ENCODE measurements around the gene ELL2.
"Not testable (repeated sequence)": the region's sequence is repeated elsewhere in the genome, so short reads cannot be mapped to it uniquely, and the experiment has no call there.

The ELL2 gene

DNA sequence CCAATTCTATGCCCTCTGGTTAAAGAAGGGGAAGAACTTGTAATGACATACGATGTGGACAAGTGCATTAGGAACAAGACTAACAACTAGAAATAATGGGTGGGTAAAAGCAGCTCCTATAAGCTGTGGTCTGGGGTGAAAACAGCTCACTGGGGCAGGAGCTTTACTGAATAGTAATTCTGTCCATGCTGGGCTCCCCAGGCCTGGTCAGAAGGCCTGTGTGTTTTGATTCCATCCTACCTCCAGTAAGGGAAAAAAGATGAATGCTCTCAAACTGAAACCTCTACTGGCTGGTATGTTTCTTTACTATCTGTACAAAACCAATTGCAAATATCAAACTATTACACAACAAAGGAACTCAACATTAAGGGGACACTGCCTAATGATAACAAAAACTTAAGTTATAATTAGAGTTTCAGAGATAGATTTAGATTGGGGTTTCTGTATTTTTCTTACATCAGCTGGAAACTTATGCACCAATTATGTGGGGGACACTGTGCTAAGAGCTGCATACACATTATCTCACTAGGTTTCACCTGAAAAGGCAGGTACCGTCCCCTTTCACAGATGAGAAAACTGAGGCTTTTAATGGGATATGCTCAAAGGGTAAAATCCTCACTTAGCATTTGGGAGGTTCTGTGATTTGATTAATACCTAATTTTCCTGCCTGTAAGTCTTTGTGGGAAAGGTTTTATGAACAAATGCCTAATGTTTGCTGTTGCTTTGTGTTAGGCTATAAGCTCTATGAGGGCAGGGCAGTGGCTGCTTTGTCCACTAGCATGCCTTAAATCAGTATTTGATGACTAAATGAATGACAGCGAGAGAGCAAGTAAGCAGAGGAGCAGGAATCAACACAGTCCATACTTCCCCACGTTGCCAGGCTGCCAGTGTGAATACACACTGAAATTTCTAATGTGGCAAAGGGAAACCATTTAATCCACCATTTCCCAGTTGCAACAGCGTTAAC is 53.6 kb downstream of the ELL2 start:
- DNase-seq (ENCODE audit: low spot score), result no peak

DNA sequence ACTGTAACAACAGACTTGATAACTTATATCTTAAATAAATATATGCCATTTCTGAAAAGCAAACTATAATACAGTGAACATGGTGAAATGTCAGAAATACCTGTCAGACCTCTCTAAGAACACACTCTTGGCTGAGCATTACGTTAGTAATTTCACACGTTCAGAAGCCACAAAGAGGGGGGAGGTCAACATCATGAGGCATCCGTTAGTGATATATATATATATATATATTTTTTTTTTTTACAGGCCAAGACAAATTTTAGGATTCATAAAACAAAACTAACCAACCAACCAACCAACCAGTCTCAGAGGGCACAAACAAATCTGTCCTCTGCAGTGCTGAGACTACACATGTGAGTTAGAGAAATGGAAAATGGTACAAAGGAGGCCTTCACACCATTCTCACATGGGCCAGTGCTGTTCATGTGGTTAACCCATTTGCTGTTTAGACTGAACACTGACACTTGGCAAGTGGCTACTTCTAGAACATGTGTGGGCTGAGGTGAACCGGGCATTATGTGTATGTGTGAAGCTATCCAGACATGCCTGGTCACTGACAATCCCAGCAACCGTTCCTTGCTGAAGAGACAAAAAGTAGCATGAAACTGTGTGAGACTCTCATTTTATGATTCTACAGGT is 54.5 kb downstream of the ELL2 start:
- DNase-seq (ENCODE audit: low spot score), result no peak

DNA sequence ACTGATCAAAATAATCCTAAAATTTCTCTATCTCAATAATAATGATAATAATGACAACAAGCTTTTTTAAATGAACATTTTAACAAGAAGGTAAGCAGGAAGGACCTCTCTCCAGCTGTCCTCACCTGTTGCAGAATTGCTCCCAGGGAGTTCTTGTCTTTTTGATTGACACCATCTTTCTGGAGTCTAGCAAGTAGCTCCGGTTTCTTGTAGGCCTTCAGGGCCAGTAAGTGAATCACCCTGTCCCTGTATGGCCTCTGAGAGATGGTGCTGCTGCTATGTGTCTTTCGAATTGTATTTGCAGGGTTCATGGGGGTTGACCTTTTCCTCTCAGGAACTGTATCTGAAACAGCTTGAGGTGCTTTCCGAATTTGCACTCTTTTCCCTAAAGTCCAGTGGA is 55.3 kb downstream of the ELL2 start:
- not testable (repeated sequence) for DNase-seq (ENCODE audit: low spot score)

DNA sequence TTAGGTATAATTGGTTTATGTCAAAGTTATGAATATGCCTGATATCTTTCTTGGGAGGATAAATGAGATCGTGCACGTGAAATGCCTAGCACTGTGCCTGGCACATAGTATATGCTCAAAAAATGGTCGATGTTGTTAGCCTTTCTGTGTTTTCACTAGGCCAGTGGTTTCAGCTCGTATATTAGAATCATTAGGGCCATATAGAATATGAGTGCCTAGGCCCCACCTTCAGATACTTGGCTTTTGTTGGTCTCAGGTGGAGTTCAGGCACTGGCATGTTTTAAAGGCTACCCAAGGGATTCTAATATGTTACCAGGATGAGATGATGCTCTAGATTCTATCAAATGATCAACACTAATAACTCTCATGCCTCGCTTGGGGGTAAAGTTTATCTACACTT is 56.8 kb downstream of the ELL2 start:
- no peak for DNase-seq (ENCODE audit: low spot score)

DNA sequence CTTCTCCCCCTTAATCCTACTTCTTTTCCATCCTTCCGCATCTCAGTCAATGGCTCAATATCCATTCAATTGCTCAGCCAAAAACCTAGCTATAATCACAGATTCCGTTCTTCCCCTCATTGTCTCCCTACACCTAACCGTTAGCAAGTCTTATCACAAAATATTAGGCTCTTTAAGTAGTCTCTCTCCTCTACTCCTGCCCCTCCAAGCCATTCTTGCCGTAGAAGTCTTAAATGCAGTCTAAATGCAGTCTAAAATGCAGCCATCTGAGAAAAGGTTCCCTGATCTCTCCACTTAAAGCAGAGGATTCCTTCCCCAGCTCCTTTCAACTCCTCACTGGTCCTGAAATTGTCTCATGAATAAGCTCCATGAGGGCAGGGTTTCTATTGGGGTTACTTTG is 57.8 kb downstream of the ELL2 start:
- DNase-seq (ENCODE audit: low spot score), result no peak

DNA sequence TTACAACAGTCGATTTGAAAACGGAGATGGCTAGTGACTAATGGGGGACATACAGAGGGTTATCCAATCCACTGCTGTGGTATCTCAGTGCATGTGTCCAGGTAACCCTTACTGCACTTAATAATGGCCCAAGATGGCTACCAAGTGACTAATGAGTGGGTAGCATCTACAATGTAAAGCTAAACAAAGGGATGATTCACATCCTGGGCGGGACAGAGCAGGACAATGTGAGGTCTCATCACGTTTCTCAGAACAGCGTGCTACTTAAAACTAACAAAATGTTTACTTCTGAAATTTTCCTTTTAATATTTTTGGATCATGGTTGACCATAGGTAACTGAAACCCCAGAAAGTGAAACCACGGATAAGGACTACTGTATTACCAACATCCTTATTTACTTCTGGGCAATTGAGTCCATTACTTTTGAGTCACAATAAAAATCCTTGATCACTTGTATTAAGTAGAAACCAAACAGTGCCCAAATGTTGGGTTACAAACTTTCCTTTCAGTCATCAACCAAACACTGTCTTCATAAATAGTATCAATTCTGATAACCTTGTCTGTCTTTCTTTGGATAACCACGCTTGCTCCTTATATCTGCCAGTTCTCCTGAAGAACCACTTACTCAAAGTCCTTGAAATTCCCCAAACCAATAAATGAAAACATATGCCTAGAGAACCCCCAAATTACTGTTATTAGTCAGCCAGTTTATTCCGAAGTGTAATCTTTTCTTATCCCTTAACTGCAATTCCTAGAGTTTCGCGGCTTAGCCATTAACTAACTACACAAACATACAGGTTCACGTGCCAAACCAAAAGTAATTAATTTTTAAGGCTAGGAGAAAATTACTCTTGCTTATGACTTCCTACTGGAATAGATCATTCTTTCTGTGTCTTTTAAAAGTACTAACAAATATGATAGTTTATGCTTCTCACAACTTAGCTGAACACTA is 59.7 kb downstream of the ELL2 start:
- DNase-seq (ENCODE audit: low spot score), result no peak

DNA sequence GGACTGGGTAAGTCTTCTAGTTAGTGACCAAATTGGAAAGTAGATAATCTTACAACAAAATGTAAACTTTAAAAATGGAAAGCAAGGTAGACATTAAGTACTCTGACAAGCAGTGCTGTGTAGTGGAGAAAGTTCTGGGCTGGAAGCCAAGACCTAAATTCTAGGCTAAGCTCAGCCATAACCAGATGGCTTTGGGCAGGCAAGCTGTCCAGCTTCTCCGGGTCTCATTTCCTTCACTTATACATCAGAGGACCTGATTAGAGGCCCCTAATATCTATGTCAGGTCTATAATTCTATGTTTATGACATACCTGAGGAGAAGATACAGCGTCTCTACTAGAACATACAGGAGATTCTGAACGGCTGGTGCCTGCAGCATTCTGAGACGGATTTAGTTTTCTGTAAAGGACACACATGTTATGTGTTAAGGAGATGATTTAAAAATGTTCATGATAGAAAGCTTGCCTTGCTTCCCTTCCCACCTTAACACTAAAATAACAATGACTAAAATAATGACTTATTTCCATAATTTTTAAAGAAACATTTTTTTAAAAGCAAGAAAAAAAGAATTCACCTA is 61.2 kb downstream of the ELL2 start:
- peak; percentile 95 for DNase-seq (ENCODE audit: low spot score)

DNA sequence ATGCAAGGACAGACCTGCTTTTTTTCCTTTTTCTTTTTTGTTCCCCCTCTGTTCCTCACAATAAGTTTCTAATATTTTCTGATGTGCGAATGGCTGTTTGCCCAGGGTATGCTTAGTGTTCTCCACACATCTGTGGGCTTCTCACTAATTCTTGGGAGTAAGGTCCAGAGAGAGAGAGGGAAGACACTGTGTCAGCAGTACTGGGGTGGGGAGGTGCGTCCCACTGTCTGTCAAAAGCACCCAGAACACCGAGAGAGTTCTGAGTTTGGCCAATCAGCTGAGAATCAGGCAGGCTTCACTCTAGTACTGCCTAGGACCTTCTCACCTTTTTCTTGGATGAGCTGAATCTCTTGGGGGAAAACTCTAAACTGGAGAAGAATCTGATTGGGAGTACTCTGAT is 61.8 kb downstream of the ELL2 start:
- DNase-seq (ENCODE audit: low spot score), result no peak

DNA sequence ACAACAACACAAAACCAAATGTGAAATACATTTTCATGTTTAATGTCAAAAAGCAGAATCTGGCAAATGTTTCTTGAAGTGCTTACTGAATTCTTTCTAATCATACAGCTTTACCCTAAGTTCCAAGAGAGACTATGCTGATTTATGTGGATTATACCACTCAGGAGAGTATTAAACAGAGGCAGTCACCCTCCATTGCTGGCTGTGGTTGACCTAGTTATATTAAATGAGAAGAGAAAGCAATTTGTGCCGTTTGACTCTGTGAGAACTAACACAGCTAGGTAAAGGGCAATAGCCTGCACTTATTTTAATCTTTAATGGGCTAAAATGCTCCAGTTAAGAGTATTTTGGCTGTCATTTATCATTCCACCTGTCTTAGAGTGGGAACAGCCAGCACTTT is 62.6 kb downstream of the ELL2 start:
- peak; percentile 33 for DNase-seq (ENCODE audit: low spot score)

DNA sequence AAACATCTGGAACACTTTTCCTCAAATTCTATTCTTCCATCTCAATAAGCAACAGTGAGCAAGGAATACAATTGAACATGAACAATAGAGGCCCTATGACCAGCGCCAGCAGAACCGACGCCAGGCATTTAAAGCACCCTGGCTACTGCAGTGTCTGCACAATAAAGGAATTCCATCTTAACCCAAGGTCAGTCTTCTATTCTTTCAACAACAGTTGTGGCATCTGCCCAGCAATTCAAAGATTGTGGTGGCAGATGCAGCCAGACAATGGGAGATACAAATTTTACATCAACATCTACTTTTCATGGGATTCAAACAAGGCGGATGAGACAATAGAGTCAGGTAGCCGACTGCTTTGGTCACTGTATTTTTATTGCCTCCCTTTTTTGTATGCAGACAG is 65.9 kb downstream of the ELL2 start:
- DNase-seq (ENCODE audit: low spot score), result no peak

DNA sequence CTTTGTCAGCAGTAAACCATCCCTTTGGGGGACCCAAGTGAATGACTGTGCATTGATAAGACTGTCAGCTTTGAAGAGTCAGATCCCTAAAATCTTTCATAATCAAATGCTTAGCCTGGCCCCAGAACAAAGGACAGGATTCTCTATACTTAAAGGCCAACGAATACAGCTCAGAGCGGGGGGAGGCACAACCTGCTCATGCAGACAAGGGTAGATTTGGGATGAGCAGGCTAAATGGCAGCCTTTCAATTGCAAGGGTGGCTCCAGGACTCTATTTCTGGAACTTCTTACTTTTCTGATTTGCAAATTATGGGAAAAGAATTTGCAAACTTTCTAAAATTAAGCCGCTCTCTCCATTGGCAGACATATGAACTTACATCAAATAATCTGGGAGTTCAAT is 66.4 kb downstream of the ELL2 start:
- no peak for DNase-seq (ENCODE audit: low spot score)

DNA sequence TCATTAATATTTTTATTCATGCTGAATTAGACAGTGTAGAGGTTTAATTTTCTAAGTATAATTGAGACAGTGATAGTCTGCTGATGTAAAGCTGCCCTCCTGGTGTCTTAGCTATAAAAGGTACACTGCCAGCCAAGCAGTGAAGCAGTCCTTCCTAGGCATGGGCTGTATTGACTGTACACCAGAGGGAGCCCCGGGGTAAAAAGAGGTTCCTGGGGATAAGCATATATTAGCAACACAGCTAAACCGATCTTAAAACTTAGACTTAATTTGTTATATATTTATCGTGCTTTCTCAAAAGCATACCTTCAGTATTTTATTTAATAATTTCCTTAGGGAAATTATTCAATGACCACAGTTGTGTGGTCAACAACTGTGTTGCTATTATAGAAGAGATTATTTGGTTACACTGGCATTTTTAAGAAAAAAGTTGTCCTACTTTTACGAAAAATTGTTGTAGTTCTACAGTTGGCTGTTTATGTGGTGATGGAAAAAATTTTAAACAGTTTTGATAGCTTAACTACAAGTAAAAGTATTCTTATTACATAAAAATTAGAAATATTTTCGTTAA is 68.8 kb downstream of the ELL2 start:
- no peak for DNase-seq (ENCODE audit: low spot score)

DNA sequence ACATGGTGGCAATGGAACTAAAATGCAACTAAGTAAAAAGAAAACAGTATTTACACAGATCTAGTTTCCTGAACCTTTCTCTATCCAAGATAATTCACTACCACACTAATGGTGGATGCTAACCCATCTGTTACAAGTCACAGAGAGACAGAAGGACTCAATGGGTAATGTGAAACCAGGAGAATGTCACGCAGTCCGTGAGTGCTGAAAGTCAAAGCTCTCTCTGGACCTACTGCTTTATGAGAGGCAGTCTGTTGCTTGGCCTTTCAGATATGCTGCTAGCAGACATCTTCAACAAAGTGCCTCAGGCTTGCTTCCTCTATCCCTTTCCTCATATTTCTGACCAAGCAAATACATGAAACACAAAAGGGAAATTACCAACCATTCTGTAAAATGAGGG is 70.2 kb downstream of the ELL2 start:
- no peak for DNase-seq (ENCODE audit: low spot score)

DNA sequence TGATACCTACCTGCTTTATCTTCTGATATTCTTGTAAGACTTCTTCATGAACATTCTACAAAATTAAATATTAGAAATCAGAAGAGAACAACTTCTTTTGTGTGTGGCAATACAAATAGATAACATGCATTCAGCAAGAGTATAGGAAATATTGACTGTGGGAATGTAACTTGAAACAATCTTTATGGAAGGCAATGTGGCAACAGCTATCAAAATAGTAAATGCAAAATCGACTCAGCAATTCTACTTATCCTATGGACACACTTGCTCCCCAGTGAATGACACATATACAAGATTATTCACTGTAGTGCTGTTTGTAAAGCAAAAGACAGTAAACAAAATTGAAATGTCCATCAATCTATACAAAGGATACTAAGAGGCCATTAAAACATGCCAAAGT is 72.6 kb downstream of the ELL2 start:
- no peak for DNase-seq (ENCODE audit: low spot score)

DNA sequence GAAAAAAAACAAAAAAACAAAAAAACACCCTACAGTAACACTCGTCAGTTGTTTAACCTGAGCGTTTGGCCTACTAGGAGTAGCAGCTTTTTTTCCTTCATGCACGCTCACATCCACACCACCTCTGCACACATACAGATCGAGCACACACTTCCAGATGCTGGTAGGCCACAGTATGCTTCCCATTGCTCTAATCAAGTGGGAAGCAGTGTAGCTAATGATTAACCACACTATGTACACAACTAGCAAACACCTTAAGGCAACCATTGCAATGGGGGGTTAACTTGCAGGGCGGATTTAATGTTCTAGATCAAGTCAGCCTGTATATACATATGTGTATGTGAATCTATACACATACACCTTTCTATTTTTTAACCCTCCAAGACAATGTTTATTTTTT is 73.7 kb downstream of the ELL2 start:
- DNase-seq (ENCODE audit: low spot score), result no peak

DNA sequence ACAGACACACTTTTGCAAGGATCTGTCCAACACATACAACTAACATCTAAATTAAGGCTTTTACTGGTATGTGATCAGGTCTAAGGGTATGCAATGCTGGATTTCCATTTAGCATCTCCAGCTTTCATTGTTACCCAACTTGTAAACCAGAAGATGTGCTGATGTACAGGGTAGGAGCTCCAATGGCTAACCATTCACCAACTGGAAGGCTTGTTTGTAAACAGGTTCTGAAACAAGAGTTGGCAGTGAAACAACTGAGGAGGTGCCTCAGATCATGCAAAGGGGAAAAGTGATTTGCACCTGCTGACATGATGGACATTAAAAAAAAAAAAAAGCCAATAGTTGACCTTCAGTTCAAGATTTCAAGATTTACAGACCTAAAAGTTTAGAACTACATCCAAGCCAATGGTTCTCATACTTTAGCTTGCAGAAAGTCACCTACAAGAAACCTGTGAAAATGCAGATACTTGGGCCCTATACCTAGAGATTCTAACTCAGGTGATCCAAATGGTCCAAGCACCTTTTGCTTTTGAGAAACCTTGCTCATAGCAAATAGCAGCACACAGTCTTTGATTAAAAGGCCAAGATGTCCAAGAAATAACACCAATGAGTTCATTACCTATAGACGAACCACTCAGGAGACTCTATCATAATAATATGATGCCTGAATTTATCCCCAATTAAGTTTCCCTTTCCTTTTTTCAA is 75.2 kb downstream of the ELL2 start:
- DNase-seq (ENCODE audit: low spot score), result no peak

DNA sequence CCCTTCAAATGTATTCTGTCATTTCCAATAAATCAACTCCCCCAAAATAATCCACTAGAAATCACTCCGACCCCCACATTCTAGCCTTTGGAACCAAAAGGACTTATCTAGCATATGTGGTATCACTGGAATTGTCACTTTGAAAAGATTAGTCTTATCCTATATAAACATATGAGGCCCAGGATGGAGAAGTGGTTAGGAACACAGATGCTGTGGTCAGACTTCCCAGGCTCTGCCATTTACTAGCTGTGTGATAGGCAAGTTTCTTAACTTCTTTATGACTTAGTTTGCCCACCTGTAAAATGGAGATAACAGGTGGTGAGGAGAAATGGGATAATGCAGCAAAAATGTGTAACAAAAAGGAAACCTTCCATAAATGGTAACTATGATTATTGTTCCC is 77.1 kb downstream of the ELL2 start:
- no peak for DNase-seq (ENCODE audit: low spot score)

DNA sequence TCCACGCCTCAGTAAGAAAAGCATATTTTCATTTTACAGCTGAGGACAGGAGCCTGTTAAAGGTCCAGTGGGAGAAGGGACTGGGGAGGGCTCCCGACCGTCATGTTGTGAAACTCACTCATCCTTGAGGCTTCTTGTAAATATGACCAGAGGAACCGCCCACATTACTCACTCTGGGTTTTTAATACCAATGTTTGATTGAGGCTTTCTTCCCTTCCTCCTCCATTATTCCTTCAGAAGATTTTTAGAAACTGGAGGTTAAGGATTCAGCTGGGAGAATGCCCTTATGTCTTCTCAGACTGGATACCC is 77.7 kb downstream of the ELL2 start:
- no peak for DNase-seq (ENCODE audit: low spot score)

DNA sequence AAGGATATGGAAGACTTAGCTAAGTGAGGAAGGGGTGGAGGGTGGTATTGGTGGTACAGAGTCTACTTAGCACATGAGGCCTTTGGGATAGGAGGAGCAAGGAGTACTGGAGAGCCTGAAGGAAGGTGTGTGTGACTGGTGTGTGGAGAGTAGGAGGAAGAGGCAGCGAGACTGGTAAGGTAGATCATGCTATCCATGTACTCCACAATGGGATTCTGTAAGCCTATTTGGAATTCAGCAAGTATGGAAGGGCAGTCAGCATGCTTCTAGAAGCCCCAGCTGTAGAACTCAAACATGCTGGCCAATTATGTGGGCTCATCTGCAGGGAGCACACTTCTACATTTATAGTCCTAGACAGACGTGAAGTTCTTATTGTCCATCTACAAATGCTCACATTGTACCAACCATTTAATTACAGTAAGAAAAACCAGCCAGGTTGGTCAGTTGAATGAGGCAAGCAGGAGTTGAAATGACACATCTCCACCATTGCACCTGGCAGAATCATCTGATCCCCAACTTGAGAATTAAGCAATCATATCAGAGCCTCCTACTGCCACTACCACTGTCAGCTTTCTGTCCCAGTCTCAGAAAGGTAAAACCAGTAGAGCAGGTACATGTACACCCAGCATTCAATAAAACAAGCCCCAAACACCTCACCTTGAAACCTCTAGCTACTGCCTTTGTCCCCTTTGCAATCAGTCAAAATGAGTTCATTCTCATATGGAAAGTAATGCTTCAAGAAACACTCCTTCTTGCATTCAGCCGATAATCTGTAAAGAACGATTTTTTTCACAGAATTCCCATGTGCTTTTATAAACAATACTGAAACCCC is 78.2 kb downstream of the ELL2 start:
- DNase-seq (ENCODE audit: low spot score), result no peak

DNA sequence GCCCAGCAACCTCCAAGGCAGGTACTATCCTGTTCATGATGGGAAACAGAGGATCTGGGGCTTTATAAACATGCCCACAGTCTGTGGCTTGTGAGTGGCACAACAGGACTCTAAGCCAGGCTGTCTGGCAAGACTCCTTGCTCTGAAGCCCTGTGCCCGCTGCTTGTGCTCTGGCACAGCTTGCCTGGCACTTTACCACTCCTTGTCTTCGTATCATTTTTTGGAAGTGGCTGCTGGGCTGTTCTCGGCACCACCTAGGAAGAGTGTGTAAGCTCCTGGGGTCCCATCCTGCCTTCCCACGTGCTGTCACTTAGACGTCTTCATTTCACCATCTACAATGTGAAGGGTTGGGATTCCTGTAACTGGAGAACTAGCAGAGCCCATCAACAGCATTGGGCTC is 79.8 kb downstream of the ELL2 start:
- DNase-seq (ENCODE audit: low spot score), result peak; percentile 88
